ENCODE measurements around the gene DNPH1. TPM values are rescaled to one million over a fixed set of nuclear protein-coding genes. Genes with fewer than 3 reads are reported as not detected.

DNPH1 gene
- total RNA-seq, 1 experiment from 2014 or later: 91.0 TPM

DNA sequence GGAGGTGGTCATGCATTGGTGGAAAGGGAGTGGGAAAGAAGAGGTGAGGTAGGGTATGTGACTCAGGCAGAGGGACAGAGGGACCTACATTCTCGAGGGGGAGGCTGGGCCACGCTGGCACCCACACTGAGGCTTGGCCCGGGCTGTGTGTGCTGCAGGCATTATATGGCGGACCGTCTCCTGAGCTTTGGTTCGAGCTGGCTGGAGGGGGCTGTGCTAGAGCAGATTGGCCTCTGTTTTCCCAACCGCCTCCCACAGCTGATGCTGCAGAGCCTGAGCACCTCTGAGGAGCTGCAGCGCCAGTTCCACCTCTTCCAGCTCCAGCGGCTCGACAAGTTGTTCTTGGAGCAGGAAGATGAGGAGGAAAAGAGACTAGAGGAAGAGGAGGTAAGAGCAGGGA is 23.4 kb downstream of the DNPH1 start:
- no peak for DNase-seq (ENCODE audit: unreplicated experiment)
- H3K27me3 Mint-ChIP-seq (ENCODE audit: insufficient read depth, unreplicated experiment): no peaks in the 10 kb centered on the region
- ChIA-PET POLR2A (no interaction called here), CTCF (interaction anchor here (1.0 to 1.1 kb wide), 2 partner anchors 12 to 23 kb away, joined by 3 to 5 read pairs; partner anchors contain the start of gene DNPH1)
- H3K4me3 Mint-ChIP-seq (ENCODE audit: unreplicated experiment): no peak overlapping the region
- BruUV-seq (replicated peaks): no TSS peak
- intact Hi-C loops (cut with micrococcal nuclease): no loop called here
- no peaks in the 10 kb centered on the region for H3K4me1 Mint-ChIP-seq (ENCODE audit: insufficient read depth, unreplicated experiment)
- H3K9me3 Mint-ChIP-seq (ENCODE audit: unreplicated experiment): no peaks in the 10 kb centered on the region
- H3K27ac Mint-ChIP-seq (ENCODE audit: low read depth, unreplicated experiment): no peak overlapping the region
- TF ChIP-seq, protein P1, sequence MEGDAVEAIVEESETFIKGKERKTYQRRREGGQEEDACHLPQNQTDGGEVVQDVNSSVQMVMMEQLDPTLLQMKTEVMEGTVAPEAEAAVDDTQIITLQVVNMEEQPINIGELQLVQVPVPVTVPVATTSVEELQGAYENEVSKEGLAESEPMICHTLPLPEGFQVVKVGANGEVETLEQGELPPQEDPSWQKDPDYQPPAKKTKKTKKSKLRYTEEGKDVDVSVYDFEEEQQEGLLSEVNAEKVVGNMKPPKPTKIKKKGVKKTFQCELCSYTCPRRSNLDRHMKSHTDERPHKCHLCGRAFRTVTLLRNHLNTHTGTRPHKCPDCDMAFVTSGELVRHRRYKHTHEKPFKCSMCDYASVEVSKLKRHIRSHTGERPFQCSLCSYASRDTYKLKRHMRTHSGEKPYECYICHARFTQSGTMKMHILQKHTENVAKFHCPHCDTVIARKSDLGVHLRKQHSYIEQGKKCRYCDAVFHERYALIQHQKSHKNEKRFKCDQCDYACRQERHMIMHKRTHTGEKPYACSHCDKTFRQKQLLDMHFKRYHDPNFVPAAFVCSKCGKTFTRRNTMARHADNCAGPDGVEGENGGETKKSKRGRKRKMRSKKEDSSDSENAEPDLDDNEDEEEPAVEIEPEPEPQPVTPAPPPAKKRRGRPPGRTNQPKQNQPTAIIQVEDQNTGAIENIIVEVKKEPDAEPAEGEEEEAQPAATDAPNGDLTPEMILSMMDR (IDR thresholded peaks at IDR 0.05; ENCODE audit: unreplicated experiment): no peak
- peaks cover 30% of the 10 kb centered on the region for H3K36me3 Mint-ChIP-seq (ENCODE audit: insufficient read depth, unreplicated experiment)

DNA sequence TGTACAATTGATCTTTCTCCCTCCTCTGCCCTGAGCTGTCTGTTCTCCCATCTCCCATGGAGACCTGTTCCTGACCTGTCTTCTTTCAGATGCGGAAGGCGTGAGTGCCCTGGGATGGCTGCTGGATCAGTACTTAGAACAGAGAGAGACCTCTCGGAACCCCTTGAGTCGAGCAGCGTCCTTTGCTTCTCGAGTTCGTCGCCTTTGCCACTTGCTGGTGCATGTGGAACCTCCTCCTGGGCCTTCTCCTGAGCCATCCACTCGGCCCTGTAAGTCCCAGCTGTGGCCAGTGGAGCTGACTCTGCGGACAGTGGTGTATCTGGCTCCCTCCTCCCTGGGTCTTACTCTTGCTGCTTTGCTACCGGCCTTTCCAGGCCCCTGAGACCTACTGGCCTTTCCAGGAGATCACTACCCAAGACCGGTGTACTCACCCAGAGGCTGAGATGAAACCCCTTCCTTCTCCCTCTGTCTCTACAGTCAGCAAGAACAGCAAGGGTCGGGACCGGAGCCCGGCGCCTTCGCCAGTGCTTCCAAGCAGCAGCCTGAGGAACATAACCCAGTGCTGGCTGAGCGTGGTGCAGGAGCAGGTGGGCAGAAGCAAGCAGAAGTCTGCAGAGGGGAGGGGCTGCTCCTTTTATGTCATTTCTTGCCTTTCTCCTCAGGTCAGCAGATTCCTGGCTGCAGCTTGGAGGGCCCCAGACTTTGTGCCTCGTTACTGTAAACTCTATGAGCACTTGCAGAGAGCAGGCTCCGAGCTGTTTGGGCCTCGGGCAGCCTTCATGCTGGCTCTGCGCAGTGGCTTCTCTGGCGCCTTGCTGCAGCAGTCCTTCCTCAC is 24.8 kb downstream of the DNPH1 start:
- no peak for DNase-seq (ENCODE audit: unreplicated experiment)
- Mint-ChIP-seq H3K4me3 (ENCODE audit: unreplicated experiment) (no peak overlapping the region), H3K4me1 (ENCODE audit: insufficient read depth, unreplicated experiment) (no peaks in the 10 kb centered on the region), H3K36me3 (ENCODE audit: insufficient read depth, unreplicated experiment) (peaks cover 31% of the 10 kb centered on the region), H3K27ac (ENCODE audit: low read depth, unreplicated experiment) (no peak overlapping the region), H3K27me3 (ENCODE audit: insufficient read depth, unreplicated experiment) (no peaks in the 10 kb centered on the region), H3K9me3 (ENCODE audit: unreplicated experiment) (no peaks in the 10 kb centered on the region)
- ChIA-PET POLR2A (interaction anchor here (0.6 kb wide), 1 partner anchor 86 kb away, joined by 3 read pairs; no protein-coding TSS in a partner anchor), CTCF (interaction anchor here (1.1 kb wide), 1 partner anchor 24 kb away, joined by 4 read pairs; the partner anchor contains the start of gene DNPH1)
- BruUV-seq (replicated peaks): no TSS peak
- TF ChIP-seq, protein P1 (IDR thresholded peaks at IDR 0.05; ENCODE audit: unreplicated experiment): no peak
- intact Hi-C loops (cut with micrococcal nuclease): no loop called here

DNA sequence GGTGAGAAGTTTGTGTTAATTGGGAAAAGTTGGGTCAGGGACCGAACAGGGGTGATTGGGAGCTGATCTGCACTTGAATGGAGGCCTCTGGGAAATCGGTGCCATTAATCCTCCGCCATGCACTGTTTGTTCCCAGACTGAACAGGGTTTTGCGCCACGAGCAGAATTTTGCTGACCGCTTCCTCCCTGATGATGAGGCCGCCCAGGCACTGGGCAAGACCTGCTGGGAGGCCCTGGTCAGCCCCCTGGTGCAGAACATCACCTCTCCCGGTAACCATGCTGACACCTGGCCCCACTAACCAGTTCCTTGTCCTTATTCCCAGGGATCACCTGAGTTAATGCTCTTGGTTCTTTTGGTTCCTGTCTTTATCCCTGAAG is 25.6 kb downstream of the DNPH1 start:
- Mint-ChIP-seq H3K4me1 (ENCODE audit: insufficient read depth, unreplicated experiment) (no peaks in the 10 kb centered on the region), H3K9me3 (ENCODE audit: unreplicated experiment) (no peaks in the 10 kb centered on the region), H3K4me3 (ENCODE audit: unreplicated experiment) (no peak overlapping the region), H3K27ac (ENCODE audit: low read depth, unreplicated experiment) (no peak overlapping the region), H3K36me3 (ENCODE audit: insufficient read depth, unreplicated experiment) (peaks cover 26% of the 10 kb centered on the region), H3K27me3 (ENCODE audit: insufficient read depth, unreplicated experiment) (no peaks in the 10 kb centered on the region)
- no TSS peak for BruUV-seq (replicated peaks)
- CTCF ChIA-PET: no interaction called here
- TF ChIP-seq, protein P1 (IDR thresholded peaks at IDR 0.05; ENCODE audit: unreplicated experiment): no peak
- POLR2A ChIA-PET: no interaction called here
- DNase-seq (ENCODE audit: unreplicated experiment): no peak
- intact Hi-C loops (cut with micrococcal nuclease): no loop called here

DNA sequence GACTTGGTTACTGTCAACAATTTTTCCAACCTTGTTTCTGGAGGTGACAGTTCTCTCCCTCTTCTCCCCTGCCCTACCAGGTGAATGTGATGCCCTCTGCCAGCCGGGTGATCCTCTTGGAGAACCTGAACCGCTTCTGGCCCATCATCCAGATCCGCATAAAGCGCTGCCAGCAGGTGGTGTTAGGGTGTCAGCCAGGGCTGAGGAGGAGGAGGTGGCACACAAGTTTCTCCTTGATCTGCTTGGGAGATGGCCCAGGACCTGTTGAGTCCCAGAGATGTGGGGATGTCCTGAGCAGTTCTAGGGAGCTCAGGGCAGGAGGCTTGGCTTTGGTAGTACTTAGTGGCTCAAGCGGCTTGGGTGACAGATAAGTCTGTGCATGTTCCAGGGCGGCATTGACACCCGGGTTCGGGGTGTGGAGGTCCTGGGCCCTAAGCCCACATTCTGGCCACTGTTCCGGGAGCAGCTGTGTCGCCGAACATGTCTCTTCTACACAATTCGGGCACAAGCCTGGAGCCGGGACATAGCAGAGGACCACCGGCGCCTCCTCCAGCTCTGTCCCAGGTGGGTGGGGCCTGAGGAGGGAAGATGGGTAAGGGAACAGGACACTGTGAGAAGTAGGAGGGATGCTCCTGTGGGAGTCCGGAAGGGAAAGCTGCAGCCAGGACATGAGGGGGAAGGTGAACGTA is 26.1 kb downstream of the DNPH1 start:
- Mint-ChIP-seq H3K27ac (ENCODE audit: low read depth, unreplicated experiment) (no peak overlapping the region), H3K4me3 (ENCODE audit: unreplicated experiment) (no peak overlapping the region), H3K36me3 (ENCODE audit: insufficient read depth, unreplicated experiment) (peaks cover 26% of the 10 kb centered on the region), H3K9me3 (ENCODE audit: unreplicated experiment) (no peaks in the 10 kb centered on the region), H3K27me3 (ENCODE audit: insufficient read depth, unreplicated experiment) (no peaks in the 10 kb centered on the region), H3K4me1 (ENCODE audit: insufficient read depth, unreplicated experiment) (no peaks in the 10 kb centered on the region)
- intact Hi-C loops (cut with micrococcal nuclease): no loop called here
- BruUV-seq (replicated peaks): no TSS peak
- ChIA-PET CTCF (no interaction called here), POLR2A (interaction anchor here (0.7 kb wide), 1 partner anchor 372 kb away, joined by 3 read pairs; no protein-coding TSS in a partner anchor)
- TF ChIP-seq, protein P1 (IDR thresholded peaks at IDR 0.05; ENCODE audit: unreplicated experiment): no peak
- DNase-seq (ENCODE audit: unreplicated experiment): no peak
